ENCODE data around the gene CD300H.

CD300H gene

GRCh38 chr17:74544991-74545842 lies 22.1 kb downstream of the CD300H start (continued):
- no peak for TF ChIP-seq ZBTB26 (tag by site-specific recombination; optimal IDR thresholded peaks at IDR 0.05)
- TF ChIP-seq ZNF37A (tag by site-specific recombination; IDR thresholded peaks at IDR 0.05): no peak
- no peak for TF ChIP-seq SP2 (tag by site-specific recombination; IDR thresholded peaks at IDR 0.05)

- POLR2A ChIA-PET: no interaction called here
- no peak overlapping the region for H3K4me3 ChIP-seq (ENCODE audit: low read depth, low read length)
- H3K27ac ChIP-seq (ENCODE audit: extremely low read depth, low read depth, low read length): no peak overlapping the region
- no peaks in the 10 kb centered on the region for H3K9me3 ChIP-seq (ENCODE audit: control insufficient read depth, insufficient read depth, low read depth, low read length)
- H3K4me1 ChIP-seq (ENCODE audit: control insufficient read depth, insufficient read depth, low read length): no peaks in the 10 kb centered on the region
- CTCF ChIA-PET: interaction anchor here (0.5 to 0.7 kb wide), 2 partner anchors 25 to 87 kb away, joined by 3 read pairs; no protein-coding TSS in a partner anchor
- no peaks in the 10 kb centered on the region for H3K36me3 ChIP-seq (ENCODE audit: control insufficient read depth in 2 of 2, insufficient read depth in 1 of 2, low read length in 2 of 2)
- TF ChIP-seq ZNF76 (tag by site-specific recombination; IDR thresholded peaks at IDR 0.05; ENCODE audit: borderline replicate concordance, low read depth) (no peak), ZNF514 (tag by site-specific recombination; IDR thresholded peaks at IDR 0.05) (no peak), ZNF169 (tag by site-specific recombination; IDR thresholded peaks at IDR 0.05) (no peak), ZNF146 (tag by site-specific recombination; IDR thresholded peaks at IDR 0.05) (no peak), ZNF510 (tag by site-specific recombination; IDR thresholded peaks at IDR 0.05; ENCODE audit: insufficient replicate concordance) (no peak), FEZF1 (tag by site-specific recombination; IDR thresholded peaks at IDR 0.05) (no peak), ZFP37 (tag by site-specific recombination; IDR thresholded peaks at IDR 0.05) (no peak), ZNF529 (tag by site-specific recombination; IDR thresholded peaks at IDR 0.05; ENCODE audit: insufficient replicate concordance) (no peak), HIC1 (tag by site-specific recombination; IDR thresholded peaks at IDR 0.05) (no peak), PRDM6 (tag by site-specific recombination; IDR thresholded peaks at IDR 0.05) (no peak), ZNF518A (tag by site-specific recombination; conservative IDR thresholded peaks at IDR 0.05; ENCODE audit: low read depth) (no peak), ZNF398 (tag by site-specific recombination; IDR thresholded peaks at IDR 0.05) (no peak), ZNF596 (tag by site-specific recombination; IDR thresholded peaks at IDR 0.05) (no peak), ZBTB26 (tag by site-specific recombination; optimal IDR thresholded peaks at IDR 0.05) (no peak), ZSCAN4 (tag by site-specific recombination; IDR thresholded peaks at IDR 0.05) (no peak)
Measured at GRCh38 chr17:74543891-74544760, 23.2 kb downstream of the CD300H start.
